K562 (cell line): ENCODE measurements around the gene TRAF5. TPM values are rescaled to one million over a fixed set of nuclear protein-coding genes. Genes with fewer than 3 reads are reported as not detected.

Source experiments
- ATAC-seq: fragments of 200-7000 bp; cut with Tn5 transposase; 3 replicates; pipeline ENCODE4 v1.9.1; 2020; ENCODE audit warnings: moderate library complexity
- BruUV-seq: library from RNA; stranded (reverse); fragments of 400-500 nt; replicated peaks from 2 replicates; lab custom pipeline; 2021; lab: Mats Ljungman, UMichigan
- CTCF ChIA-PET: fragments of 300-600 bp; formaldehyde crosslinking; extraction: SDS; loops from one replicate; lab custom pipeline; 2021; ENCODE audit warnings: low intra/inter-chr PET ratio; lab: Yijun Ruan, JAX
- POLR2A ChIA-PET: fragments of 300-600, 350-650 bp; sonication (Branson Sonifier 250); formaldehyde crosslinking; extraction: SDS; loops from one replicate; lab custom pipeline; 2021; ENCODE audit warnings: antibody characterized with exemption, inconsistent platforms; lab: Yijun Ruan, JAX
- DNase-seq, 4 experiments: peaks; one replicate each; pipeline versions ENCODE4 v3.0.0 to v3.0.0-alpha.2; 2011 to 2018; ENCODE audit warnings: low spot score in 3 of 4, mixed read lengths in 3 of 4; ENCODE audit errors: extremely low read depth in 1 of 4
- FAIRE-seq: peaks from 2 replicates; lab custom pipeline; 2011; peaks lifted over from hg19 to GRCh38; lab: Jason Lieb, UNC
- H2AFZ ChIP-seq: 2 replicates; pipeline ENCODE4 v1.6.0; 2011; ENCODE audit warnings: low read depth, low read length, control low read depth, inconsistent platforms
- H3K27ac ChIP-seq: fragments of 200-600 bp; 3 replicates; pipeline ENCODE4 v1.8.0; 2011; ENCODE audit warnings: low read depth, mild to moderate bottlenecking, control low read depth, inconsistent platforms, low read length, moderate library complexity, mixed read lengths; ENCODE audit errors: extremely low read depth
- H3K27me3 ChIP-seq, 2 experiments: fragments of 300-600 bp in 1 of 2; 2 replicates in 1 of 2; 3 replicates in 1 of 2; pipeline versions ENCODE4 v1.6.0 to v1.8.0; 2011; ENCODE audit warnings: inconsistent platforms in 2 of 2, low read length in 2 of 2, mild to moderate bottlenecking in 1 of 2, mixed read lengths in 1 of 2, moderate library complexity in 1 of 2; ENCODE audit not compliant: control insufficient read depth in 2 of 2, insufficient read depth in 2 of 2
- H3K36me3 ChIP-seq: fragments of 300-600 bp; 3 replicates; pipeline ENCODE4 v1.8.0; 2011; ENCODE audit warnings: mild to moderate bottlenecking, low read length, inconsistent platforms; ENCODE audit not compliant: control insufficient read depth, insufficient read depth
- H3K4me1 ChIP-seq, 2 experiments: fragments of 200-600 bp in 1 of 2; replicated peaks in 1 of 2; 2 replicates in 1 of 2; 3 replicates in 1 of 2; pipeline versions ENCODE4 v1.5.1 to v1.8.0; 2011; ENCODE audit warnings: inconsistent platforms in 2 of 2, low read length in 2 of 2, mild to moderate bottlenecking in 1 of 2, mixed read lengths in 1 of 2, moderate library complexity in 1 of 2; ENCODE audit not compliant: control insufficient read depth in 2 of 2, insufficient read depth in 2 of 2
- H3K4me2 ChIP-seq: 2 replicates; pipeline ENCODE4 v1.6.1; 2011; ENCODE audit warnings: low read length, control low read depth, inconsistent platforms, mixed read lengths; ENCODE audit not compliant: insufficient read depth
- H3K4me3 ChIP-seq: fragments of 200-600 bp; sonication (generic), shearing (Covaris generic); 2 replicates; pipeline ENCODE4 v1.5.1; 2016; ENCODE audit warnings: control low read depth, inconsistent platforms
- H3K79me2 ChIP-seq: fragments of 200-600 bp; 3 replicates; pipeline ENCODE4 v1.8.0; 2011; ENCODE audit warnings: low read length, inconsistent platforms; ENCODE audit not compliant: control insufficient read depth, insufficient read depth
- H3K9ac ChIP-seq, 2 experiments: 2 replicates each; pipeline versions ENCODE4 v1.6.0 to v1.6.1; 2011; ENCODE audit warnings: low read depth in 2 of 2, low read length in 2 of 2, control low read depth in 1 of 2, inconsistent platforms in 1 of 2, mild to moderate bottlenecking in 1 of 2, mixed read lengths in 1 of 2; ENCODE audit not compliant: insufficient read depth in 1 of 2
- H3K9me1 ChIP-seq: one replicate; pipeline ENCODE4 v1.6.0; 2011; ENCODE audit warnings: inconsistent platforms, mild to moderate bottlenecking, low read length, moderate library complexity; ENCODE audit not compliant: control insufficient read depth, insufficient read depth
- H3K9me3 ChIP-seq: replicated peaks from 2 replicates; pipeline ENCODE4 v1.5.1; 2011; ENCODE audit warnings: low read depth, low read length, inconsistent platforms; ENCODE audit not compliant: control insufficient read depth, insufficient read depth
- H4K20me1 ChIP-seq: replicated peaks from 2 replicates; pipeline ENCODE4 v1.6.1; 2011; ENCODE audit warnings: low read length, inconsistent platforms, mixed read lengths; ENCODE audit not compliant: control insufficient read depth, insufficient read depth
- C11orf30 ChIP-seq: fragments of 450-650 bp; IDR thresholded peaks from 2 replicates; pipeline ENCODE4 v1.6.1; 2016; ENCODE audit warnings: low read depth, mild to moderate bottlenecking
- CBFA2T2 ChIP-seq: fragments of 450-650 bp; conservative IDR thresholded peaks from 2 replicates; pipeline ENCODE4 v1.6.1; 2017; ENCODE audit warnings: mild to moderate bottlenecking
- CHD4 ChIP-seq: fragments of 200-600 bp; sonication (generic); IDR thresholded peaks from 3 replicates; pipeline ENCODE4 v1.6.1; 2012; ENCODE audit warnings: low read depth, mild to moderate bottlenecking, mixed read lengths, low read length, inconsistent platforms; ENCODE audit not compliant: insufficient read depth, insufficient replicate concordance, poor library complexity, severe bottlenecking
- FOXJ2 ChIP-seq: fragments of 200-800 bp; sonication (Bioruptor generic); IDR thresholded peaks from 2 replicates; pipeline ENCODE4 v1.6.1; 2016; ENCODE audit warnings: missing genetic modification characterization, missing compliant biosample characterization
- MAFG ChIP-seq: fragments of 450-650 bp; conservative IDR thresholded peaks from 2 replicates; pipeline ENCODE4 v1.6.1; 2016; ENCODE audit warnings: missing genetic modification characterization, missing compliant biosample characterization
- MEIS2 ChIP-seq: fragments of 450-650 bp; IDR thresholded peaks from 2 replicates; pipeline ENCODE4 v1.6.1; 2014; ENCODE audit warnings: mild to moderate bottlenecking; ENCODE audit not compliant: partially characterized antibody
- PBX2 ChIP-seq, 2 experiments: IDR thresholded peaks in 1 of 2; conservative IDR thresholded peaks in 1 of 2; 2 replicates each; pipeline ENCODE4 v1.6.1; 2016; ENCODE audit warnings: low read depth in 2 of 2, mild to moderate bottlenecking in 1 of 2, missing compliant biosample characterization in 1 of 2, missing genetic modification characterization in 1 of 2, moderate library complexity in 1 of 2
- RFX1 ChIP-seq: fragments of 450-650 bp; IDR thresholded peaks from 2 replicates; pipeline ENCODE4 v1.6.1; 2016; ENCODE audit warnings: mild to moderate bottlenecking, moderate library complexity
- ZNF184 ChIP-seq: sonication (generic); formaldehyde crosslinking; IDR thresholded peaks from 2 replicates; pipeline ENCODE4 v1.5.0; 2020; ENCODE audit warnings: missing genetic modification reagents
- ZNF23 ChIP-seq: fragments of 250-450 bp; sonication (Bioruptor Pico); IDR thresholded peaks from 2 replicates; pipeline ENCODE4 v1.4.0; 2020; ENCODE audit warnings: mild to moderate bottlenecking
- ZNF316 ChIP-seq: fragments of 450-650 bp; IDR thresholded peaks from 2 replicates; pipeline ENCODE4 v1.6.1; 2016
- WGBS: fragments of 100-300 bp; shearing (Covaris generic); methylation state at CpG from one replicate; pipeline ENCODE4 v1.1.6; 2016; ENCODE audit warnings: low coverage, mixed read lengths; ENCODE audit not compliant: insufficient coverage; ENCODE audit errors: missing lambda C conversion rate; 5-methylcytosine and 5-hydroxymethylcytosine counted together
- in situ Hi-C: fragments of 300-500 bp; cut with MboI; formaldehyde crosslinking; loops from 4 replicates; pipeline ENCODE4 v1.15.0; 2018; ENCODE audit warnings: inconsistent platforms, mixed read lengths
- intact Hi-C: fragments of 100-400 bp; cut with micrococcal nuclease; formaldehyde crosslinking; loops from 2 replicates; pipeline ENCODE4 v1.14.2; 2022
- polyA plus RNA-seq, 8 experiments: library from polyadenylated mRNA; depleted of rRNA in 4 of 8; stranded (reverse) in 5 of 8; unstranded in 3 of 8; fragments of >200 nt; fragmentation: Nextera tagmentation in 2 of 8; fragmentation: Illumina TruSeq in 1 of 8; extraction: Ambion mirVana in 2 of 8; extraction: Trizol in 1 of 8; gene quantifications; 2 replicates each; pipeline versions ENCODE4 v1.2.1 to v1.2.3, GENCODE V29; 2011 to 2014; ENCODE audit warnings: inconsistent platforms in 1 of 8, missing spikeins in 1 of 8
- total RNA-seq, 7 experiments: library from RNA; depleted of rRNA in 6 of 7; stranded (reverse); fragments of >200 nt in 6 of 7; fragmentation: Illumina TruSeq in 2 of 7; extraction: Trizol in 2 of 7; gene quantifications; 2 replicates each; pipeline versions ENCODE4 v1.2.1 to v1.2.3, GENCODE V29; 2011 to 2021; ENCODE audit warnings: low replicate concordance in 1 of 7

Gene TRAF5
- total and polyA plus RNA-seq, 9 of the 15 experiments (the other 6 are each of a cell fraction or from before 2014, with no cell fraction given): 2.0 to 9.3 (median 5.3) TPM

GRCh38 chr1:211377539-211378450, 51.2 kb downstream of the TRAF5 start:
- FAIRE-seq: no peak
- Histone ChIP-seq H3K79me2 (peaks cover 2% of the 10 kb centered on the region; the same call in 2 of the 3 replicates), H3K9me3 (no peaks in the 10 kb centered on the region), H3K27me3 (no peaks in the 10 kb centered on the region), H3K9ac (no peak overlapping the region), H3K9me1 (no peaks in the 10 kb centered on the region), H3K4me2 (no peak overlapping the region), H4K20me1 (no peaks in the 10 kb centered on the region), H3K36me3 (0 out of 3 replicates have a peak, but pooled peaks cover 2% of the 10 kb centered on the region)
- DNase-seq: no peak
- POLR2A ChIA-PET: interaction anchor here (0.7 kb wide), 1 partner anchor 344 kb away, joined by 3 read pairs; no protein-coding TSS in a partner anchor
- in situ Hi-C loops (no loop called here), intact Hi-C loops (no loop called here)
- ATAC-seq: no peak
- 80% methylated on average over 4 of the region's 4 CpGs for WGBS
- no TSS peak for BruUV-seq
- TF ChIP-seq ZNF184 (CRISPR knock-in tag) (no peak), C11orf30 (peak; percentile 57; the same call in 1 of the 2 replicates), CHD4 (no peak), MEIS2 (peak; percentile 9), CBFA2T2 (no peak), ZNF316 (peak; percentile 72), FOXJ2 (tag) (peak; percentile 95), MAFG (peak; percentile 61), RFX1 (peak; percentile 38), ZNF23 (CRISPR knock-in tag) (0 out of 2 replicates have a peak, but pooled peaks have one; percentile 45), PBX2 (CRISPR knock-in tag; IDR thresholded peaks at IDR 0.05; ENCODE audit: low read depth) (no peak), PBX2 (tag; conservative IDR thresholded peaks at IDR 0.05; ENCODE audit: low read depth) (0 out of 2 replicates have a peak, but pooled peaks have one; percentile 5)
- TF ChIP-seq, all 486 proteins: peak for 8
- Histone ChIP-seq H3K27ac (no peak overlapping the region), H3K4me1 (peaks cover 9 to 34% of the 10 kb centered on the region in 2 experiments), H2AFZ (0 out of 2 replicates have a peak overlapping the region, but pooled peaks have one; percentile 19), H3K4me3 (no peak overlapping the region)
- CTCF ChIA-PET: no interaction called here
